Colonic mucosa (tissue), 4 donors: Measurements from ENCODE around the gene SARDH. TPM values are rescaled to one million over a fixed set of nuclear protein-coding genes. Genes with fewer than 3 reads are reported as not detected.

Source experiments
- DNase-seq: peaks from one replicate; pipeline ENCODE4 v3.0.0-alpha.2; 2020
- H3K27ac ChIP-seq: fragments of 200-600 bp; one replicate; pipeline ENCODE4 v1.8.0; 2021
- H3K27me3 ChIP-seq: fragments of 200-600 bp; one replicate; pipeline ENCODE4 v1.8.0; 2021
- H3K36me3 ChIP-seq: fragments of 200-600 bp; one replicate; pipeline ENCODE4 v1.8.0; 2021
- H3K4me1 ChIP-seq: fragments of 200-600 bp; one replicate; pipeline ENCODE4 v1.8.0; 2021; ENCODE audit warnings: mild to moderate bottlenecking
- H3K4me3 ChIP-seq: fragments of 200-600 bp; one replicate; pipeline ENCODE4 v1.8.0; 2021
- H3K9ac ChIP-seq, 2 donors: one replicate each; pipeline ENCODE4 v1.7.0; 2013; ENCODE audit warnings: control low read depth in 2 of 2, low read depth in 2 of 2, low read length in 2 of 2
- H3K9me3 ChIP-seq: fragments of 200-600 bp; one replicate; pipeline ENCODE4 v1.8.0; 2021
- CTCF ChIP-seq: fragments of 200-600 bp; IDR thresholded peaks from one replicate; pipeline ENCODE4 v1.8.0; 2022; ENCODE audit warnings: antibody characterized with exemption, mild to moderate bottlenecking
- intact Hi-C: fragments of 100-400 bp; cut with DNase I; formaldehyde crosslinking; loops from one replicate; pipeline ENCODE4 v1.14.1; 2022
- total RNA-seq, 2 donors: library from RNA; stranded (reverse); fragmentation: NEBNext Ultra II Directional in 1 of 2; extraction: Animal tissue kit (Norgen Biotek cat#: 25700) in 1 of 2; gene quantifications; one replicate each; pipeline ENCODE4 v1.2.1, GENCODE V29; 2021
- donor health status: healthy.
- donor health status: DM: no; HTN: no; CAD: no.
- donor health status: DM: no; HTN: no; CAD: no.

Gene SARDH
- total RNA-seq, 2 donors from 2014 or later: 0.66 to 1.3 TPM

DNA sequence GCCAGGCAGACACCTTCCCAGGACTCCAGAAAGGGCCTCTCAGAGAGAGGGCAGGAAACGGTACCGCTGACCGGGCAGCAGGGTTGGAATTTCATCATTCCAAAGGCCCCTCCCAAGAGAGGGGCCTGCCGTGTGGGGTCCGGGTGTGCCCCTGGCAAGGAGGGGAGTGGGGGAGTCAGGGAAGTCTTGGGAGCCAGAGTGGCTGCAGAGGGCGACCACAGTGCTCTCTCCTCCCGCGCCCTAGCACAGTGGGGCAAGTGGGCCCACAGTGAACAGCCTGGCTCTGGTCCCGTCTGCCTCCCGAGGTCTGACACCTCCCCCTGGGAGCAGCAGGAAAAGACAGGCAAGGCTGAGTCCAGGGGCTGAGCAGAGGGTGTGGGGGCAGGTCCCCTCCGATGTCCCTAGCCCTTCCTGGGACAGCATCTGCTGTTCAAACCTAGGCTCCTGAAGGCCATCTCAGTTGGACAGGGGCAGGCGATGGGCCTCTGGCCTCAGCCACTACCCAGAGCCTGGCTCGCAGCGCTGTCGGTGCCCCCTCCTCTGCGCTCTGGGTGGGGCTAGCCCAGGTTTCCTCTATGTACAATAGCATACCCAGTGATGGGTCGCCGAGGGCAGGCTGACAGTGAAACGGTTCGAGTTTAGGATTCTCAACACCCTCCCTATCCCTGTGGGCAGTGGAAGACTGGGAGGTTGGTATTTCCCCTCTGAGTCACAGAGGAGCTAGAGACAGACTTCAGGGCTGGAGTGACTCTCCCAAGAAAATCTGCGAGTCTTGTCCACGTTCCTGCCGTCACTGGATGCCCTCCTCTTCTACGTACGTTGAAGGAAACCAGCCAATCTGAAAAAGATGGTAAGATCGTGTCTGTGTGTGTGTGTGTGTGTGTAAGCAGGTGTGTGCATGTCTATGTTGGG is 25.4 kb upstream of the SARDH start:
- Histone ChIP-seq H3K36me3 (peaks cover 4% of the 10 kb centered on the region), H3K27me3 (no peaks in the 10 kb centered on the region), H3K9ac (no peak overlapping the region), H3K4me1 (no peaks in the 10 kb centered on the region), H3K27ac (no peak overlapping the region), H3K9me3 (no peaks in the 10 kb centered on the region), H3K4me3 (no peak overlapping the region)
- intact Hi-C loops: no loop called here
- TF ChIP-seq CTCF: no peak
- DNase-seq: no peak

DNA sequence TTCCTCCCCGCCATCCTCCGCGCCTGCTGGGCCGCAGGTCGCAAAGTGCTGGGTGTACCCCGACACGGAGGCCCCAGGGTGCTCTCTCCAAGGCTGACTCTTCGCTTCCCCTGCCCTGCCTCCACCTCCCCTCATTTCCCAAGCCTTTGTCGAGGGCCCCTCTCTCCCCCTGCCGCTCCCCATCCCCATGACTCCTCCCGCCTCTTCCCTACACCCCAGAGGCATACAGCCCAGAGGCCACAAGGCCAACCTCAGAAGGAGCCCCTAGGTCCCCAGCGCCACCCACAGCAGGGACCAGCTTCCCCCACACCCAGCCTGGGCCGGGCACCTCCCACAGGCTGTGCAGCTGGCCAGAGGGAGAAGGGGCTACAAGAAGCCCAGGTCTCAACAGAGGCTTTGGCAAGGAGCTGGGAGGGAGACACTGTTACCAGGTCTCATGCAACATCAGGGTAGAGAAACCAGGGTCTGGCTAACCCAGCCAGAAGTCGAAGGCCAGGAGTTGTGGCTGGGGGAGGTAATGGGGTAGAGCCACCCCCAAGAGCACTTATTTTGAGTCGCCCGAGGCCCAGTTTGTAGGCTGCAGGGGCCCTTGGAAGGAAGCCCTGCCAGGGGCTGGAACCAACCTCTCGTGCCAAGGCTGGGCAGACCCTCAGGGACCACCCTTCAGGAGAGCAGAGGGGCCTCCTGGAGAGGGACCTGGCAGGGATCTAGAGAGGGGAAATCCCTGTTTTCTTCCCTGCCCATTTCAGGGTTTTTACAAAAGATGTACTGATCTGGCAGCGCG is 24.5 kb upstream of the SARDH start:
- no peaks in the 10 kb centered on the region for H3K27me3 ChIP-seq
- intact Hi-C loops: no loop called here
- peaks cover 1% of the 10 kb centered on the region for H3K36me3 ChIP-seq
- H3K4me1 ChIP-seq: no peaks in the 10 kb centered on the region
- H3K27ac ChIP-seq: no peak overlapping the region
- H3K9ac ChIP-seq: no peak overlapping the region
- no peak overlapping the region for H3K4me3 ChIP-seq
- no peaks in the 10 kb centered on the region for H3K9me3 ChIP-seq
- no peak for TF ChIP-seq CTCF
- no peak for DNase-seq

GRCh38 chr9:133761641-133762248 is 23.6 kb upstream of the SARDH start:
- Histone ChIP-seq H3K36me3 (no peaks in the 10 kb centered on the region), H3K9me3 (no peaks in the 10 kb centered on the region), H3K4me1 (no peaks in the 10 kb centered on the region), H3K4me3 (no peak overlapping the region), H3K27ac (no peak overlapping the region), H3K9ac (no peak overlapping the region), H3K27me3 (no peaks in the 10 kb centered on the region)
- DNase-seq: no peak
- TF ChIP-seq CTCF: no peak
- intact Hi-C loops: no loop called here

GRCh38 chr9:133760713-133761290 is 22.6 kb upstream of the SARDH start:
- TF ChIP-seq CTCF: no peak
- H3K4me1 ChIP-seq: no peaks in the 10 kb centered on the region
- no peaks in the 10 kb centered on the region for H3K9me3 ChIP-seq
- no peak for DNase-seq
- H3K27ac ChIP-seq: no peak overlapping the region
- no peak overlapping the region for H3K4me3 ChIP-seq
- intact Hi-C loops: no loop called here
- H3K27me3 ChIP-seq: no peaks in the 10 kb centered on the region
- no peak overlapping the region for H3K9ac ChIP-seq
- H3K36me3 ChIP-seq: no peaks in the 10 kb centered on the region

- no peaks in the 10 kb centered on the region for H3K4me1 ChIP-seq
- intact Hi-C loops: no loop called here
- DNase-seq: no peak
- TF ChIP-seq CTCF: no peak
- no peaks in the 10 kb centered on the region for H3K36me3 ChIP-seq
- H3K9ac ChIP-seq: no peak overlapping the region
- H3K4me3 ChIP-seq: no peak overlapping the region
- H3K27ac ChIP-seq: no peak overlapping the region
- no peaks in the 10 kb centered on the region for H3K9me3 ChIP-seq
- H3K27me3 ChIP-seq: no peaks in the 10 kb centered on the region
These were observed 21.8 kb upstream of the SARDH start for GRCh38 chr9:133759946-133760345.
